ENCODE results near the gene ZNRF1. TPM values are rescaled to one million over a fixed set of nuclear protein-coding genes. Genes with fewer than 3 reads are reported as not detected.
A peak's percentile ranks its signal among the peaks of the same experiment; 100 is the strongest.
"Not testable (repeated sequence)": the region's sequence is repeated elsewhere in the genome, so short reads cannot be mapped to it uniquely, and the experiment has no call there.

ZNRF1 gene
- total RNA-seq, 2 donors from 2014 or later: 16.7 to 17.5 TPM

DNA sequence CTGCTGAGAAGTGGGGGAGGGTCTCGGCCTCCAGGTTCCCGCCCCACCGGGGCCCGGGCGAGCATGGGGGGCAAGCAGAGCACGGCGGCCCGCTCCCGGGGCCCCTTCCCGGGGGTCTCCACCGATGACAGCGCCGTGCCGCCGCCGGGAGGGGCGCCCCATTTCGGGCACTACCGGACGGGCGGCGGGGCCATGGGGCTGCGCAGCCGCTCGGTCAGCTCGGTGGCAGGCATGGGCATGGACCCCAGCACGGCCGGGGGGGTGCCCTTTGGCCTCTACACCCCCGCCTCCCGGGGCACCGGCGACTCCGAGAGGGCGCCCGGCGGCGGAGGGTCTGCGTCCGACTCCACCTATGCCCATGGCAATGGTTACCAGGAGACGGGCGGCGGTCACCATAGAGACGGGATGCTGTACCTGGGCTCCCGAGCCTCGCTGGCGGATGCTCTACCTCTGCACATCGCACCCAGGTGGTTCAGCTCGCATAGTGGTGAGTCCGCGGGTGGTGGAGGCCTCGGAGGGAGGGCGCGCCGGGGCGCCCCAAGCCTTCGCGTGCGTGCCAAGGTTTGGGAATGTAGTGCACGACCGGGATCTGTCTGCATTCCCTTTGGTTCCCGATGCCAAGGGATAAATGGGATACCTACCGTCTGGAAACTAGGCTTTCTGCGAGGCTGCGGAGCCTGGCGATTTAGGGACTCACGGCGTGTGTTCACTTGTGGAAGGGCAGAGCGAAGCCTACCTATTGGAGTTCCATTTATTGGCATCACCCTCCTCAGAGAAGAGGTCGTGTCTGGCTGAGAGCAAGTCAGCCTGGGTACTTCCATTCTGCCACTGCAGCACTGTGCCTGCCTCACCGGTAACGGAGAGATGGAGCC, 1.0 kb downstream of the ZNRF1 start:
- intact Hi-C loops (cut with DNase I): loop anchor here (2.0 to 5.0 kb wide), 2 partner anchors 42 to 111 kb away; no protein-coding TSS in a partner anchor
- peak; percentile 32 for ATAC-seq
- peak; percentile 53 for DNase-seq

- intact Hi-C loops (cut with DNase I): loop anchor here in 1 of 2 donors (5.0 kb wide), 1 partner anchor 42 kb away; no protein-coding TSS in a partner anchor
- DNase-seq: peak; percentile 26
- peak in 1 of 2 donors; percentile 1 for ATAC-seq
These were observed 1.8 kb downstream of the ZNRF1 start for GRCh38 chr16:75000481-75001081.

GRCh38 chr16:75002474-75002873, 3.6 kb downstream of the ZNRF1 start:
- intact Hi-C loops (cut with DNase I): loop anchor here in 1 of 2 donors (5.0 kb wide), 1 partner anchor 40 kb away; no protein-coding TSS in a partner anchor
- ATAC-seq (peak in 1 of 2 donors; percentile 5), DNase-seq (no peak)

GRCh38 chr16:75003931-75004330, 5.1 kb downstream of the ZNRF1 start:
- intact Hi-C loops (cut with DNase I): loop anchor here in 1 of 2 donors (5.0 kb wide), 1 partner anchor 38 kb away; no protein-coding TSS in a partner anchor
- ATAC-seq: no peak
- no peak for DNase-seq

- intact Hi-C loops (cut with DNase I): loop anchor here in 1 of 2 donors (5.0 kb wide), 1 partner anchor 38 kb away; no protein-coding TSS in a partner anchor
- DNase-seq: no peak
- ATAC-seq: no peak
These were observed 5.6 kb downstream of the ZNRF1 start for GRCh38 chr16:75004460-75004859.

GRCh38 chr16:75005697-75006096, 6.9 kb downstream of the ZNRF1 start:
- no peak for ATAC-seq
- DNase-seq: no peak
- intact Hi-C loops (cut with DNase I): no loop called here

GRCh38 chr16:75007443-75007842, 8.6 kb downstream of the ZNRF1 start:
- intact Hi-C loops (cut with DNase I): no loop called here
- ATAC-seq: no peak
- no peak for DNase-seq

DNA sequence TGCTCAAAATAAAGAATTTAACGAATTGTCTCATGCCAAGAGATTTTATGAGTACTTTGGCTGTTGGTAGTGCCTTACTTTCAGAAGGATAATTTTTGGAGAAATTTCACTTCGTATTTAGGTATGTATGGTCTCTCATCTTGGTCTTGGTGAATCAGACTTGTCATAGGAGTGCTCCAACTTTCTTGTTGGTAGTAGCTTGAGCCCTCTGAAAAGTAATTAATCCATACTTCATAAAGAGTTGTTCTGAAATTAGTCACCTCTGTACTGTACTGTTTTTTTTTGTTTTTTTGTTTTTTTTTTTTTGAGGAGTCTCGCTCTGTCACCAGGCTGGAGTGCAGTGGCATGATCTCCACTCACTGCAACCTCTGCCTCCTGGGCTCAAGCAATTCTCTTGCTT, 11.6 kb downstream of the ZNRF1 start:
- no peak for DNase-seq
- intact Hi-C loops (cut with DNase I): no loop called here
- no peak for ATAC-seq

DNA sequence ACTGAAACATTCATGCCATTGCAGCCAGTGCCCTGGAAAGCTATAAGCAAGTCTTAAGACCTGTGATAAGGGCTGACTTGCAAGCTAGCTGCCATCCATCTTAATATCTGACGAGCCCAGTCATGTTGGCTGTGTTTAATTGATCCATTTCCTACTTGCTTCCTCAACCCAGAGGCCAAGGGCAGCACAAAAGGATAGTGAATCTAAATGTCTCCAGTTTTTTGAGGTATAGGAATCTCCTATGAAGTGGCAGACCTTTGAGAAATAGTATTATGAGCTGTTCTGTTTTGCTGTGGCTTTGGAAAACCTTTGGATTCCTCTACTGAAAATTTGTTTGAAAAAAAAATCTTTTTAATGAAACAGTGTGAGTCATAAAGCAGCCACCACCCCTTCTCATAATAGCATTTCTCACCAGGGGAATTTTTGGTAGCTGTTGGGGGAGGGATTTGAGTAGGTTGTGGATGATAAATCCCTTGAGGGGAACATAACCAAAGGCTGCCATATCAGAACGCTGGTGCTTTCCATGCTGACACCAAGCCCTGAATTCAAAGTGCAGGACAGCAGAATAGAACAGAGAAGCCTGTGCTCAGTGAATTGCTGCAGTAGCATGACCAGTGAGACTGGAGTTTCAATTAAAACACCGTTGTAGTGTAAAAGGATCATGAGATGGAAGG, 12.9 kb downstream of the ZNRF1 start:
- intact Hi-C loops (cut with DNase I): no loop called here
- DNase-seq (no peak), ATAC-seq (peak; percentile 74 to 95)

DNA sequence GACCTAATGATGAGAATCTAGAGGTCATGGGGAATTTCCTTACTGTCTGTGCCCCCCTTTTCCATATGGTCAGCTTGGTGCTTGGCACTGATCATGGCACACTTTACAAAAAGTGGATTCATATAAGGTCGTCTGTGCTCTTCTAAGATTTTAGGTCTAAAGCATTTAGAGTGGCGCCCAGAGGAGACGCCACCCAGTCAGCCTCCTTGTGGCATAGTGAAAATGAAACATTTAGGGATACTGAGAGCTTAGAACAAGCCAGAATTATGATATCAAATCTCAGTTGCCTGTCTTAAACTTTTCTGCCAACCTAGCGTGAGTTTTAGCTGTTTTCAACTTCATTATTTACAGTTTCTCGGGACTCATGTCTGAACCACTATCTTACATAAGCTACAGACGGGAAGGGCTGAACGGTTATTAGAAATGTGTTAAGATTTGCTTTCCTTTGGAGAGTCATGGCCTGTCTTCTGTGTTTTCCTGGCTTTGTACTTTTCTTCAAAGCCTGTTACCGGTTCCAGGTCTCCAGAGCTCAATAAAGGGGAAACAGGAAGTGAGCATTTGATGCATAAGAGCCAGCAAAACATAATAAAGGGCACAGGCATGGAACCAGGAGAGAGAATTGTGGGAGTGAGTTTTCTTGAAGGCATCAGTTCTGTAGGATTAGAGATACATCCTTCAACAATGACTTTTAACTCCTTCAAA, 13.7 kb downstream of the ZNRF1 start:
- intact Hi-C loops (cut with DNase I): no loop called here
- ATAC-seq (peak; percentile 33 to 42), DNase-seq (no peak)

GRCh38 chr16:75013123-75013522, 14.3 kb downstream of the ZNRF1 start:
- DNase-seq; intact Hi-C loops (cut with DNase I); ATAC-seq: not testable (repeated sequence)

DNA sequence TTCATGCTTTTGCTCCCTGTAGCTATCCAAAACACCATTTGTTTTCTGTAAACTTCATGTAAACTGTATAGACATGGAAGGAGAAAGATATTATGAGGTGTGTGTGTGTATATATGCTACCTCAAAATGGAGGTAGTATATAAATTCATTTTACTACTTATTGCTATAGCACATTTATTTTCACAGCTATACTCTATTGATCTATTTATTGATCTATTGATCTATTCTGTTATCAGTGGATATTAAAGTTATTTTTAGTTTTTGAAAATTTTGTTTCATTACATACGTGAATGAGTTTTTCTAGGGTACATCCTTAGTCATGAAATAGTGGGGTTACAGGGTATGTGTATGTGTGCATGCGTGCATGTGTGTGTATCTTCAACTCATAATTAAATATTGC, 15.5 kb downstream of the ZNRF1 start:
- DNase-seq: no peak
- intact Hi-C loops (cut with DNase I): no loop called here
- ATAC-seq: no peak

GRCh38 chr16:75016451-75017081, 17.7 kb downstream of the ZNRF1 start:
- DNase-seq; intact Hi-C loops (cut with DNase I); ATAC-seq: not testable (repeated sequence)

- intact Hi-C loops (cut with DNase I): no loop called here
- no peak for ATAC-seq
- no peak for DNase-seq
These were observed 19.1 kb downstream of the ZNRF1 start for GRCh38 chr16:75017670-75018525.

DNA sequence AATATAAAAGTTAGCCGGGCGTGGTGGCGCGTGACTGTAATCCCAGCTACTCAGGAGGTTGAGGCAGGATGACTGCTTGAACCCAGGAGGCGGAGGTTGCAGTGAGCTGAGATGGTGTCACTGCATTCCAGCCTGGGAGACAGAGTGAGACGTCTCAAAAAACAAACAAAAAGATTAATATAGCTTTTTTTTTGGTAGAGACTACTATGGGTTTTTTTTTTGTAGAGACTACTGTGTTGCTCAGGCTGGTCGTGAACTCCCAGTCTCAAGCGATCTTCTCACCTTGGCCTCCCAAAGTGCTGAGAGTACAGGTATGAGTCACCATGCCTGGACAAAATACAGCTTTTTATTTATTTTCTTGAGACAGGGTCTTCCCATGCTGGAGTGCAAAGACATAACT, 20.2 kb downstream of the ZNRF1 start:
- DNase-seq (no peak), ATAC-seq (no peak)
- intact Hi-C loops (cut with DNase I): no loop called here

- DNase-seq (no peak), ATAC-seq (no peak)
- intact Hi-C loops (cut with DNase I): no loop called here
These were observed 20.8 kb downstream of the ZNRF1 start for GRCh38 chr16:75019586-75019985.

GRCh38 chr16:75021410-75021809, 22.6 kb downstream of the ZNRF1 start:
- ATAC-seq (no peak), DNase-seq (no peak)
- intact Hi-C loops (cut with DNase I): no loop called here

GRCh38 chr16:75022567-75022966, 23.7 kb downstream of the ZNRF1 start:
- intact Hi-C loops (cut with DNase I): no loop called here
- ATAC-seq (no peak), DNase-seq (no peak)

All from left cardiac atrium (tissue), 4 donors.